Mucosa of stomach (tissue), 1 donor: ENCODE results near the gene SLC28A3.

Experiments
- H3K27me3 ChIP-seq: one replicate; pipeline ENCODE4 v1.7.0; 2013; ENCODE audit warnings: mild to moderate bottlenecking, low read length; ENCODE audit not compliant: control insufficient read depth, insufficient read depth
- H3K36me3 ChIP-seq: one replicate; pipeline ENCODE4 v1.7.0; 2013; ENCODE audit warnings: low read length; ENCODE audit not compliant: control insufficient read depth, insufficient read depth
- H3K4me1 ChIP-seq: one replicate; pipeline ENCODE4 v1.7.0; 2013; ENCODE audit warnings: mild to moderate bottlenecking, low read length; ENCODE audit not compliant: control insufficient read depth, insufficient read depth
- H3K4me3 ChIP-seq: one replicate; pipeline ENCODE4 v1.7.0; 2013; ENCODE audit warnings: low read length
- H3K9ac ChIP-seq: one replicate; pipeline ENCODE4 v1.7.0; 2013; ENCODE audit warnings: mild to moderate bottlenecking, low read length, moderate library complexity
- H3K9me3 ChIP-seq: one replicate; pipeline ENCODE4 v1.7.0; 2013; ENCODE audit warnings: mild to moderate bottlenecking, low read length, moderate library complexity; ENCODE audit not compliant: control insufficient read depth
- donor health status: Pancreatic carcinoma.

Gene SLC28A3

DNA sequence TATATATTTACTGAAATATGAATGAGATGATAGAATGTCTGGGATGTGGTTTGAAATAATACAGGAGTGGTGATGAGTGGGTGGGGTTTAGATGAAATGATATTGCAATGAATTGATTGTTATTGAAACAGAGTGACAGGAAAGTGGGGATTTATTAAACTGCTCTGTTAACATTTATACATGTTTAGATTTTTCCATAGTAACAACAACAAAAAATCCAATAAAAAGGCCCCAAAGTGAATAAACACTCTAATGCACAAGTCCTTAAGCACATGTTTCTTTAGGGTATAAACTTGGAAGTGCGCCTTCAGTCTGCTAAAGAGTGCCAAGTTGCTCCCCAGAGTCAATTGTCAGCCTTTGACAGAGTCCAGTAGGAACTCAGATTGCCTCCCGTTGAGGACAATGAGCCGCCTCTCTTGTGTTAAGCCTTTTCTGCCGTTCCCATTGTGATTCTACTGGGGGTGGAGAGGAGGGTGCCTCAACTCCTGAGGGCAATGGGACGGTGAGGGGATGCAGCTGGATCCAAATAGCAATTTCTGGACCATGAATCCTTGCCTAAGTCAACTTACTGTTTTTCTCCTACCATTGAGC lies 112.3 kb downstream of the SLC28A3 start:
- H3K4me3 ChIP-seq, result no peak overlapping the region
- H3K36me3 ChIP-seq, result no peaks in the 10 kb centered on the region
- H3K27me3 ChIP-seq, result no peaks in the 10 kb centered on the region
- no peaks in the 10 kb centered on the region for H3K4me1 ChIP-seq
- H3K9ac ChIP-seq, result no peak overlapping the region
- no peaks in the 10 kb centered on the region for H3K9me3 ChIP-seq

DNA sequence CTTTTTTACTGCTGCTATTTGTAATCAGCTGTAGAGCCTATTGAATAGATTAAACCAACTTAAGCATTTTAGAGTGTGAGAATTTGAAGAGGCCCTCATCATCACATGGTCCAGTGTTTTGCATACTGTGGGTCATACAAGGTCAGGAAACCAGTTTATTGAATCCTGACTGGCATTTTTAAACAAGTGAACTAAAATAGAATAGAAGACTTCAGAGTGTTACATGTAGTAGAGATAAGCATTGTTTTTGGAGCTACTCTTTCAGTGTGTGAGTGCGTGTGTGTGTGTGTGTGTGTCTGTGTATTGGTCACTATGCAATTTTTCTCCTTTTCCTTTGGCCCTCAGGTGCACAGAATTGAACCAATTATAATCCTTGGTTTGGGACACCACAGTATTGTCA lies 114.4 kb downstream of the SLC28A3 start:
- Histone ChIP-seq H3K36me3 (no peaks in the 10 kb centered on the region), H3K27me3 (no peaks in the 10 kb centered on the region), H3K4me3 (no peak overlapping the region), H3K4me1 (no peaks in the 10 kb centered on the region), H3K9me3 (no peaks in the 10 kb centered on the region), H3K9ac (no peak overlapping the region)
